OCI-LY3 (cell line): Measurements from ENCODE around the gene CEP112.

Source experiments
- H2AFZ ChIP-seq: fragments of 200-600, 300-600 bp; shearing (Covaris generic); 2 replicates; pipeline ENCODE4 v1.6.0; 2014; ENCODE audit warnings: antibody characterized with exemption, low read depth, low read length
- H3K27ac ChIP-seq: fragments of 200-600, 300-600 bp; sonication (generic); 2 replicates; pipeline ENCODE4 v1.5.1; 2014; ENCODE audit warnings: mild to moderate bottlenecking, low read length, moderate library complexity, mixed read lengths
- H3K27me3 ChIP-seq: fragments of 200-600, 300-600 bp; sonication (generic); 2 replicates; pipeline ENCODE4 v1.6.1; 2014; ENCODE audit warnings: low read depth, low read length, mixed read lengths
- H3K36me3 ChIP-seq: fragments of 200-600, 300-600 bp; sonication (generic); replicated peaks from 2 replicates; pipeline ENCODE3; 2014; ENCODE audit warnings: low read depth, low read length, mixed read lengths
- H3K4me1 ChIP-seq: fragments of 300-600, 200-600 bp; sonication (generic); 2 replicates; pipeline ENCODE4 v1.6.1; 2014; ENCODE audit warnings: low read length, mixed read lengths
- H3K4me2 ChIP-seq: fragments of 200-600, 300-600 bp; sonication (generic); 2 replicates; pipeline ENCODE4 v1.6.1; 2014; ENCODE audit warnings: low read length, mixed read lengths
- H3K4me3 ChIP-seq: fragments of 300-600, 200-600 bp; sonication (generic); 2 replicates; pipeline ENCODE4 v1.5.1; 2014; ENCODE audit warnings: antibody characterized with exemption, mild to moderate bottlenecking, low read length, moderate library complexity
- H3K79me2 ChIP-seq: fragments of 300-600, 200-600 bp; shearing (Covaris generic); 2 replicates; pipeline ENCODE4 v1.6.1; 2014; ENCODE audit warnings: mild to moderate bottlenecking, low read length, mixed read lengths
- H3K9ac ChIP-seq: fragments of 300-600, 200-600 bp; shearing (Covaris generic); 2 replicates; pipeline ENCODE4 v1.6.0; 2014; ENCODE audit warnings: mild to moderate bottlenecking, low read length, moderate library complexity
- H3K9me3 ChIP-seq: fragments of 200-600, 300-600 bp; shearing (Covaris generic); 2 replicates; pipeline ENCODE4 v1.6.1; 2014; ENCODE audit warnings: low read length, mixed read lengths; ENCODE audit not compliant: insufficient read depth
- H4K20me1 ChIP-seq: fragments of 200-600, 300-600 bp; sonication (generic); 2 replicates; pipeline ENCODE4 v1.6.1; 2016; ENCODE audit warnings: low read length, mixed read lengths; ENCODE audit not compliant: insufficient read depth
- CTCF ChIP-seq: fragments of 200-600, 300-600 bp; sonication (generic); IDR thresholded peaks from 2 replicates; pipeline ENCODE4 v1.5.1; 2014; ENCODE audit warnings: antibody characterized with exemption, low read length, low read depth
- EZH2phosphoT487 ChIP-seq: fragments of 200-600 bp; shearing (Covaris generic); IDR thresholded peaks from 2 replicates; pipeline ENCODE4 v1.6.1; 2018; ENCODE audit warnings: antibody characterized with exemption, mixed run types, low read depth

The CEP112 gene

GRCh38 chr17:65902831-65903522 lies 289.0 kb downstream of the CEP112 start:
- Histone ChIP-seq H3K4me2 (no peak overlapping the region), H3K9ac (no peak overlapping the region), H3K4me3 (no peak overlapping the region), H3K79me2 (no peaks in the 10 kb centered on the region), H4K20me1 (no peaks in the 10 kb centered on the region), H3K36me3 (no peaks in the 10 kb centered on the region), H3K27ac (no peak overlapping the region), H3K27me3 (no peaks in the 10 kb centered on the region), H3K9me3 (no peaks in the 10 kb centered on the region), H2AFZ (no peak overlapping the region), H3K4me1 (no peaks in the 10 kb centered on the region)
- TF ChIP-seq CTCF = no peak
- no peak for TF ChIP-seq EZH2phosphoT487

GRCh38 chr17:65902155-65902554 lies 289.8 kb downstream of the CEP112 start:
- TF ChIP-seq EZH2phosphoT487 (no peak), CTCF (no peak)
- no peak overlapping the region for H3K9ac ChIP-seq
- H3K4me3 ChIP-seq = no peak overlapping the region
- no peak overlapping the region for H3K4me2 ChIP-seq
- no peaks in the 10 kb centered on the region for H3K9me3 ChIP-seq
- no peak overlapping the region for H3K27ac ChIP-seq
- H3K4me1 ChIP-seq = no peaks in the 10 kb centered on the region
- H2AFZ ChIP-seq = no peak overlapping the region
- no peaks in the 10 kb centered on the region for H3K36me3 ChIP-seq
- H3K27me3 ChIP-seq = no peaks in the 10 kb centered on the region
- no peaks in the 10 kb centered on the region for H4K20me1 ChIP-seq
- H3K79me2 ChIP-seq = no peaks in the 10 kb centered on the region

- Histone ChIP-seq H4K20me1 (no peaks in the 10 kb centered on the region), H3K79me2 (no peaks in the 10 kb centered on the region), H3K27me3 (no peaks in the 10 kb centered on the region), H3K4me2 (no peak overlapping the region), H3K27ac (no peak overlapping the region), H3K4me1 (no peaks in the 10 kb centered on the region), H3K9me3 (no peaks in the 10 kb centered on the region), H3K4me3 (no peak overlapping the region), H3K36me3 (no peaks in the 10 kb centered on the region), H3K9ac (no peak overlapping the region), H2AFZ (no peak overlapping the region)
- no peak for TF ChIP-seq EZH2phosphoT487
- TF ChIP-seq CTCF = no peak
Measured at GRCh38 chr17:65901394-65901793, 290.5 kb downstream of the CEP112 start.

- Histone ChIP-seq H3K4me2 (no peak overlapping the region), H4K20me1 (no peaks in the 10 kb centered on the region), H3K9ac (no peak overlapping the region), H3K9me3 (no peaks in the 10 kb centered on the region), H3K4me1 (no peaks in the 10 kb centered on the region), H2AFZ (no peak overlapping the region), H3K36me3 (no peaks in the 10 kb centered on the region), H3K79me2 (no peaks in the 10 kb centered on the region), H3K4me3 (no peak overlapping the region), H3K27ac (no peak overlapping the region), H3K27me3 (no peaks in the 10 kb centered on the region)
- no peak for TF ChIP-seq CTCF
Measured at GRCh38 chr17:65900216-65900615, 291.7 kb downstream of the CEP112 start.
